Measurements from ENCODE around the gene KCNA5. TPM values are rescaled to one million over a fixed set of nuclear protein-coding genes. Genes with fewer than 3 reads are reported as not detected.

Gene KCNA5
- total RNA-seq, 1 experiment from 2014 or later, result not detected

- Histone ChIP-seq H3K4me1 (ENCODE audit: control insufficient read depth in 1 of 2, insufficient read depth in 2 of 2, low read length in 2 of 2) (peaks cover 0 to 3% of the 10 kb centered on the region in 2 experiments; a peak in 2 of 4 replicates), H3K27ac (ENCODE audit: low read depth, low read length) (no peak overlapping the region), H3K9ac (ENCODE audit: low read length) (no peak overlapping the region), H3K36me3 (ENCODE audit: control insufficient read depth in 1 of 2, insufficient read depth in 2 of 2, low read length in 2 of 2) (no peaks in the 10 kb centered on the region), H3K79me2 (ENCODE audit: insufficient read depth, low read length) (no peaks in the 10 kb centered on the region), H3K27me3 (ENCODE audit: insufficient read depth, low read length) (peaks cover 17% of the 10 kb centered on the region), H2AFZ (ENCODE audit: low read depth, low read length, poor library complexity, severe bottlenecking) (peak overlapping the region; percentile 32), H3K4me2 (ENCODE audit: low read length) (no peak overlapping the region), H4K20me1 (ENCODE audit: insufficient read depth) (no peaks in the 10 kb centered on the region), H3K9me3 (ENCODE audit: control insufficient read depth in 1 of 2, insufficient read depth in 1 of 2, low read depth in 1 of 2, low read length in 2 of 2) (no peaks in the 10 kb centered on the region), H3K9me2 (ENCODE audit: insufficient read depth) (no peaks in the 10 kb centered on the region), H3K4me3 (replicated peaks in 1 of 2; ENCODE audit: low read depth in 1 of 2, low read length in 2 of 2) (no peak overlapping the region)
- ChIA-PET CTCF (interaction anchor here (0.9 to 3.3 kb wide), 3 partner anchors 145 to 150 kb away, joined by 3 to 25 read pairs (median 3); no protein-coding TSS in a partner anchor), RAD21 (ENCODE audit: low non-redundant PET in 1 of 2, low total read pairs in 2 of 2, uncharacterized antibody in 2 of 2, unreplicated experiment in 2 of 2) (no interaction called here), POLR2A (no interaction called here)
- intact Hi-C loops (cut with micrococcal nuclease), result loop anchor here (1.0 kb wide), 1 partner anchor 148 kb away; no protein-coding TSS in a partner anchor
- no TSS peak for BruUV-seq (replicated peaks)
- TF ChIP-seq POLR2AphosphoS5 (IDR thresholded peaks at IDR 0.05; ENCODE audit: low read depth, low read length), result no peak
- peak; percentile 82 to 98 (median 97) for TF ChIP-seq CTCF (IDR thresholded peaks at IDR 0.05 in 2 of 3, conservative IDR thresholded peaks at IDR 0.05 in 1 of 3; ENCODE audit: borderline replicate concordance in 1 of 3, insufficient read depth in 1 of 3, low read depth in 2 of 3, low read length in 2 of 3)
- no peak for TF ChIP-seq ELF1 (IDR thresholded peaks at IDR 0.05; ENCODE audit: borderline replicate concordance, low read depth)
- no peak for TF ChIP-seq ATF3 (IDR thresholded peaks at IDR 0.05)
- peak; percentile 88 for TF ChIP-seq RAD21 (IDR thresholded peaks at IDR 0.05; ENCODE audit: low read depth)
- no peak for TF ChIP-seq YY1 (IDR thresholded peaks at IDR 0.05; ENCODE audit: extremely low read depth, insufficient replicate concordance, low read depth, low read length)
- no peak for TF ChIP-seq ZFX (IDR thresholded peaks at IDR 0.05)
- TF ChIP-seq REST (IDR thresholded peaks at IDR 0.05; ENCODE audit: low read depth), result no peak
- TF ChIP-seq SRF (IDR thresholded peaks at IDR 0.05; ENCODE audit: low read depth), result no peak
- ATAC-seq, result peak; percentile 96
- DNase-seq (ENCODE audit: low read depth, low spot score), result peak; percentile 43
Measured at GRCh38 chr12:5003025-5003666, 40.5 kb upstream of the KCNA5 start.

Measured in HCT116 (cell line).